Astrocyte (in vitro differentiated cells and primary cell): ENCODE results near the gene GHRHR.

Experiments
- EZH2 ChIP-seq: IDR thresholded peaks from 2 replicates; pipeline ENCODE4 v1.6.1; 2012; ENCODE audit warnings: mild to moderate bottlenecking, low read length, inconsistent platforms; ENCODE audit not compliant: insufficient read depth
- TF ChIP-seq, protein P1 (sequence below): IDR thresholded peaks from 2 replicates; pipeline ENCODE4 v1.5.1; 2011; ENCODE audit warnings: low read depth, mild to moderate bottlenecking, inconsistent platforms, low read length, moderate library complexity; ENCODE audit not compliant: insufficient read depth

DNA sequence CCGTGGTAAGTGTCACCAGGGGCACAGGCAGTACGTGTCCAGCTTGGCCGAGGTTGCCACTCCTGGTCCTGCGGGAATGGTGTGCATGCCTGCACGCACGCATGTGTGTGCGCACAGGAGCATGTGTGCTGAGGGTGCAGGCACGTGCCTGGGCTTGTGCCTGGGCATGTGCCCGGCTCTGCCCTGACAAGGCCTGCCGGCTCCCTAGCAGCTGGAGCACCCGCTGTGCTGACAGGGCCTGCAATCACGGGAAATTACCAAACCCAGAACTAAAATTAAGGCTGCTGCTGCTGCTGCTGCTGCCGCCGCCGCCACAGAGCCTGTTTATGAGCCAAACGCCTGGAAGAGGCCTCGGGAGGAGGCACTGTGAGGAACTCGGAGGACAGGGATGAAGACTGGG, 28.7 kb downstream of the GHRHR start:
- TF ChIP-seq, protein P1, sequence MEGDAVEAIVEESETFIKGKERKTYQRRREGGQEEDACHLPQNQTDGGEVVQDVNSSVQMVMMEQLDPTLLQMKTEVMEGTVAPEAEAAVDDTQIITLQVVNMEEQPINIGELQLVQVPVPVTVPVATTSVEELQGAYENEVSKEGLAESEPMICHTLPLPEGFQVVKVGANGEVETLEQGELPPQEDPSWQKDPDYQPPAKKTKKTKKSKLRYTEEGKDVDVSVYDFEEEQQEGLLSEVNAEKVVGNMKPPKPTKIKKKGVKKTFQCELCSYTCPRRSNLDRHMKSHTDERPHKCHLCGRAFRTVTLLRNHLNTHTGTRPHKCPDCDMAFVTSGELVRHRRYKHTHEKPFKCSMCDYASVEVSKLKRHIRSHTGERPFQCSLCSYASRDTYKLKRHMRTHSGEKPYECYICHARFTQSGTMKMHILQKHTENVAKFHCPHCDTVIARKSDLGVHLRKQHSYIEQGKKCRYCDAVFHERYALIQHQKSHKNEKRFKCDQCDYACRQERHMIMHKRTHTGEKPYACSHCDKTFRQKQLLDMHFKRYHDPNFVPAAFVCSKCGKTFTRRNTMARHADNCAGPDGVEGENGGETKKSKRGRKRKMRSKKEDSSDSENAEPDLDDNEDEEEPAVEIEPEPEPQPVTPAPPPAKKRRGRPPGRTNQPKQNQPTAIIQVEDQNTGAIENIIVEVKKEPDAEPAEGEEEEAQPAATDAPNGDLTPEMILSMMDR, result no peak
- TF ChIP-seq EZH2, result no peak
